Panc1 (cell line): ENCODE data around the gene RASSF10. TPM values are rescaled to one million over a fixed set of nuclear protein-coding genes. Genes with fewer than 3 reads are reported as not detected.

Experiments
- ATAC-seq: fragments of 200-7000 bp; cut with Tn5 transposase; 2 replicates; pipeline ENCODE4 v1.9.1; 2020; ENCODE audit warnings: mild to moderate bottlenecking, moderate library complexity
- BruUV-seq: library from RNA; stranded (reverse); fragments of 400-500 nt; replicated peaks from 2 replicates; lab custom pipeline; 2021; lab: Mats Ljungman, UMichigan
- CTCF ChIA-PET: fragments of 300-600 bp; sonication (Branson Sonifier 250); formaldehyde crosslinking; loops from one replicate; lab custom pipeline; 2022; ENCODE audit warnings: antibody characterized with exemption; lab: Charles Lee
- POLR2A ChIA-PET: fragments of 300-600 bp; sonication (Branson Sonifier 250); formaldehyde crosslinking; loops from one replicate; lab custom pipeline; 2022; ENCODE audit warnings: antibody characterized with exemption; lab: Charles Lee
- DNase-seq: peaks from one replicate; pipeline ENCODE4 v3.0.0-alpha.2; 2010; ENCODE audit warnings: low read depth, low spot score
- H3K27ac ChIP-seq: 2 replicates; pipeline ENCODE4 v1.5.1; 2011; ENCODE audit warnings: mild to moderate bottlenecking, low read length, inconsistent platforms
- H3K27me3 ChIP-seq: fragments of 200-500 bp; sonication (Bioruptor generic); 2 replicates; pipeline ENCODE4 v1.6.0; 2014; ENCODE audit warnings: low read length, inconsistent platforms; ENCODE audit not compliant: control insufficient read depth, insufficient read depth
- H3K36me3 ChIP-seq: fragments of 200-500 bp; sonication (Bioruptor generic); 2 replicates; pipeline ENCODE4 v1.5.1; 2014; ENCODE audit warnings: inconsistent platforms, mild to moderate bottlenecking, low read length, moderate library complexity; ENCODE audit not compliant: control insufficient read depth, insufficient read depth
- H3K4me1 ChIP-seq: 2 replicates; pipeline ENCODE4 v1.5.1; 2011; ENCODE audit warnings: inconsistent platforms, mild to moderate bottlenecking, low read length, moderate library complexity; ENCODE audit not compliant: control insufficient read depth, insufficient read depth
- H3K4me3 ChIP-seq, 2 experiments: 2 replicates each; pipeline ENCODE4 v1.5.1; 2011 to 2012; ENCODE audit warnings: low read depth in 2 of 2, low read length in 2 of 2, mild to moderate bottlenecking in 2 of 2, inconsistent platforms in 1 of 2, moderate library complexity in 1 of 2
- H3K9me3 ChIP-seq: fragments of 200-500 bp; sonication (Bioruptor generic); 2 replicates; pipeline ENCODE4 v1.5.1; 2014; ENCODE audit warnings: low read depth, mild to moderate bottlenecking, inconsistent platforms, low read length, moderate library complexity; ENCODE audit not compliant: control insufficient read depth, insufficient read depth
- POLR2AphosphoS5 ChIP-seq: IDR thresholded peaks from 2 replicates; pipeline ENCODE4 v1.6.1; 2012; ENCODE audit warnings: mild to moderate bottlenecking, low read depth, low read length, moderate library complexity
- REST ChIP-seq, 2 experiments: IDR thresholded peaks; 2 replicates each; pipeline ENCODE4 v1.6.1; 2011 to 2012; ENCODE audit warnings: low read depth in 2 of 2, control low read depth in 1 of 2, low read length in 1 of 2, mild to moderate bottlenecking in 1 of 2, moderate library complexity in 1 of 2; ENCODE audit not compliant: insufficient read depth in 1 of 2
- SIN3A ChIP-seq: IDR thresholded peaks from 2 replicates; pipeline ENCODE4 v1.6.1; 2012; ENCODE audit warnings: low read depth, mild to moderate bottlenecking, low read length, moderate library complexity, borderline replicate concordance; ENCODE audit not compliant: insufficient read depth
- TCF7L2 ChIP-seq: IDR thresholded peaks from 2 replicates; pipeline ENCODE4 v1.6.1; 2011; ENCODE audit warnings: mild to moderate bottlenecking, low read depth, low read length, inconsistent platforms
- in situ Hi-C: cut with HindIII; loops from 2 replicates; pipeline ENCODE4 v1.10.0; 2016; ENCODE audit warnings: low sequenced_read_pairs, low pct_unique_long_range_greater_than_20kb
- intact Hi-C: fragments of 100-400 bp; cut with micrococcal nuclease; formaldehyde crosslinking; loops from one replicate; pipeline ENCODE4 v1.10.0; 2022; ENCODE audit not compliant: unreplicated experiment
- total RNA-seq: library from RNA; stranded (reverse); gene quantifications from one replicate; pipeline ENCODE4 v1.2.1, GENCODE V29; 2021; ENCODE audit not compliant: unreplicated experiment
- TF ChIP-seq, protein P1 (sequence below): fragments of 450-650 bp; IDR thresholded peaks from 2 replicates; pipeline ENCODE4 v1.5.1; 2017; ENCODE audit warnings: mild to moderate bottlenecking

Gene RASSF10
- total RNA-seq, 1 experiment from 2014 or later, result not detected

- BruUV-seq, result no TSS peak
- CTCF ChIA-PET, result no interaction called here
- Histone ChIP-seq H3K9me3 (no peaks in the 10 kb centered on the region), H3K4me1 (no peaks in the 10 kb centered on the region), H3K27me3 (peaks cover 15% of the 10 kb centered on the region), H3K36me3 (no peaks in the 10 kb centered on the region), H3K27ac (no peak overlapping the region), H3K4me3 (no peak overlapping the region)
- DNase-seq (no peak), ATAC-seq (no peak)
- intact Hi-C loops (no loop called here), in situ Hi-C loops (no loop called here)
- POLR2A ChIA-PET, result interaction anchor here (0.5 kb wide), 1 partner anchor 10 kb away, joined by 9 read pairs; no protein-coding TSS in a partner anchor
- TF ChIP-seq TCF7L2 (no peak), POLR2AphosphoS5 (no peak)
- TF ChIP-seq, protein P1, sequence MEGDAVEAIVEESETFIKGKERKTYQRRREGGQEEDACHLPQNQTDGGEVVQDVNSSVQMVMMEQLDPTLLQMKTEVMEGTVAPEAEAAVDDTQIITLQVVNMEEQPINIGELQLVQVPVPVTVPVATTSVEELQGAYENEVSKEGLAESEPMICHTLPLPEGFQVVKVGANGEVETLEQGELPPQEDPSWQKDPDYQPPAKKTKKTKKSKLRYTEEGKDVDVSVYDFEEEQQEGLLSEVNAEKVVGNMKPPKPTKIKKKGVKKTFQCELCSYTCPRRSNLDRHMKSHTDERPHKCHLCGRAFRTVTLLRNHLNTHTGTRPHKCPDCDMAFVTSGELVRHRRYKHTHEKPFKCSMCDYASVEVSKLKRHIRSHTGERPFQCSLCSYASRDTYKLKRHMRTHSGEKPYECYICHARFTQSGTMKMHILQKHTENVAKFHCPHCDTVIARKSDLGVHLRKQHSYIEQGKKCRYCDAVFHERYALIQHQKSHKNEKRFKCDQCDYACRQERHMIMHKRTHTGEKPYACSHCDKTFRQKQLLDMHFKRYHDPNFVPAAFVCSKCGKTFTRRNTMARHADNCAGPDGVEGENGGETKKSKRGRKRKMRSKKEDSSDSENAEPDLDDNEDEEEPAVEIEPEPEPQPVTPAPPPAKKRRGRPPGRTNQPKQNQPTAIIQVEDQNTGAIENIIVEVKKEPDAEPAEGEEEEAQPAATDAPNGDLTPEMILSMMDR, result no peak
These were observed 11.9 kb upstream of the RASSF10 start for GRCh38 chr11:12997168-12997567.

DNA sequence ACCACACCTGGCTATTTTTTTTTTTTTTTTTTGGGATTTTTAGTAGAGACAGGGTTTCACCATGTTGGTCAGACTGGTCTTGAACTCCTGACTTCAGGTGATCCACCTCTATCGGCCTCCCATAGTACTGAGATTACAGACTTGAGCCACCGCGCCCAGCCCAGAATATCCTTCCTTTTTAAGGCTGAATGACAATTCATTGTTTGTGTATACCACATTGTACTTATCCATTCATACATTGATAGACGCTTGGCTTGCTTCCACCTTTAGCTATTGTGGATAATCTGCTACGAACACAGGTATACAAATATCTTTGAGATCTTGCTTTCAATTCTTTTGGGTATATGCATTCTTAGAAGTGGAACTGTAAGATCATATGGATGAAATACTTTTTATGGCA is 10.8 kb upstream of the RASSF10 start:
- no TSS peak for BruUV-seq
- intact Hi-C loops (no loop called here), in situ Hi-C loops (no loop called here)
- Histone ChIP-seq H3K36me3 (no peaks in the 10 kb centered on the region), H3K9me3 (no peaks in the 10 kb centered on the region), H3K4me1 (no peaks in the 10 kb centered on the region), H3K27me3 (peaks cover 19% of the 10 kb centered on the region), H3K27ac (no peak overlapping the region), H3K4me3 (no peak overlapping the region)
- DNase-seq (no peak), ATAC-seq (no peak)
- POLR2A ChIA-PET, result interaction anchor here (0.6 to 0.7 kb wide), 2 partner anchors 20 to 21 kb away, joined by 3 to 7 read pairs; no protein-coding TSS in a partner anchor
- no peak for TF ChIP-seq SIN3A
- TF ChIP-seq REST (IDR thresholded peaks at IDR 0.05; ENCODE audit: insufficient read depth in 1 of 2, low read depth in 2 of 2, low read length in 1 of 2), result no peak
- no peak for TF ChIP-seq TCF7L2
- TF ChIP-seq, protein P1, result no peak
- no peak for TF ChIP-seq POLR2AphosphoS5
- CTCF ChIA-PET, result no interaction called here
